HEK293 (cell line): Measurements from ENCODE around the gene ISM1.

Source experiments
- CTCF ChIA-PET: fragments of 350-600 bp; formaldehyde crosslinking; extraction: SDS; loops from one replicate; lab custom pipeline; 2021; ENCODE audit warnings: antibody characterized with exemption; lab: Yijun Ruan, JAX
- POLR2A ChIA-PET: fragments of 300-600 bp; formaldehyde crosslinking; extraction: SDS; loops from one replicate; lab custom pipeline; 2020; ENCODE audit warnings: antibody characterized with exemption, inconsistent platforms; lab: Yijun Ruan, JAX
- H3K27ac ChIP-seq: fragments of 200-500 bp; sonication (Bioruptor generic); 2 replicates; pipeline ENCODE4 v1.5.1; 2014; ENCODE audit warnings: low read depth, low read length, control low read depth, inconsistent platforms; ENCODE audit errors: extremely low read depth
- H3K36me3 ChIP-seq, 2 experiments: fragments of 200-500 bp in 1 of 2; sonication (Bioruptor generic) in 1 of 2; 1 replicate in 1 of 2; 2 replicates in 1 of 2; pipeline ENCODE4 v1.5.1; 2014 to 2017; ENCODE audit warnings: inconsistent platforms in 2 of 2, low read length in 2 of 2; ENCODE audit not compliant: control insufficient read depth in 2 of 2, insufficient read depth in 1 of 2
- H3K4me1 ChIP-seq: fragments of 200-500 bp; sonication (Bioruptor generic); 2 replicates; pipeline ENCODE4 v1.5.1; 2014; ENCODE audit warnings: mild to moderate bottlenecking, low read length, inconsistent platforms; ENCODE audit not compliant: control insufficient read depth, insufficient read depth
- H3K4me3 ChIP-seq: 2 replicates; pipeline ENCODE4 v1.5.1; 2011; ENCODE audit warnings: low read depth, mild to moderate bottlenecking, control low read depth, low read length, moderate library complexity
- H3K9me3 ChIP-seq: fragments of 200-500 bp; sonication (Bioruptor generic); 2 replicates; pipeline ENCODE4 v1.5.1; 2014; ENCODE audit warnings: low read depth, low read length, inconsistent platforms; ENCODE audit not compliant: control insufficient read depth, insufficient read depth
- BCL11B ChIP-seq: fragments of 450-650 bp; formaldehyde crosslinking; IDR thresholded peaks from 2 replicates; pipeline ENCODE4 v1.5.1; 2016; ENCODE audit warnings: low read depth, missing biosample characterization, missing genetic modification characterization
- GLI2 ChIP-seq: fragments of 450-650 bp; formaldehyde crosslinking; IDR thresholded peaks from 2 replicates; pipeline ENCODE4; 2017; ENCODE audit warnings: missing biosample characterization, missing genetic modification characterization, low read depth, borderline replicate concordance
- INSM2 ChIP-seq: fragments of 450-650 bp; formaldehyde crosslinking; IDR thresholded peaks from 2 replicates; pipeline ENCODE4 v1.5.1; 2016; ENCODE audit warnings: missing biosample characterization, missing genetic modification characterization
- REPIN1 ChIP-seq: fragments of 450-650 bp; formaldehyde crosslinking; IDR thresholded peaks from 2 replicates; pipeline ENCODE4 v1.5.1; 2017; ENCODE audit warnings: missing biosample characterization, missing genetic modification characterization, low read depth
- SALL2 ChIP-seq: fragments of 450-650 bp; formaldehyde crosslinking; IDR thresholded peaks from 2 replicates; pipeline ENCODE4 v1.5.0; 2017; ENCODE audit warnings: missing biosample characterization, mild to moderate bottlenecking, missing genetic modification characterization, borderline replicate concordance
- SCRT1 ChIP-seq: fragments of 450-650 bp; formaldehyde crosslinking; IDR thresholded peaks from 2 replicates; pipeline ENCODE4 v1.5.1; 2016; ENCODE audit warnings: missing biosample characterization, missing genetic modification characterization, borderline replicate concordance
- SP2 ChIP-seq: fragments of 450-650 bp; formaldehyde crosslinking; IDR thresholded peaks from 2 replicates; pipeline ENCODE4 v1.5.1; 2016; ENCODE audit warnings: missing biosample characterization, missing genetic modification characterization
- SP3 ChIP-seq: fragments of 450-650 bp; formaldehyde crosslinking; IDR thresholded peaks from 2 replicates; pipeline ENCODE4 v1.5.1; 2016; ENCODE audit warnings: missing biosample characterization, missing genetic modification characterization
- ZBTB10 ChIP-seq: fragments of 450-650 bp; formaldehyde crosslinking; IDR thresholded peaks from 2 replicates; pipeline ENCODE4 v1.5.1; 2016; ENCODE audit warnings: missing biosample characterization, missing genetic modification characterization
- ZBTB20 ChIP-seq: fragments of 450-650 bp; formaldehyde crosslinking; IDR thresholded peaks from 2 replicates; pipeline ENCODE4 v1.5.1; 2016; ENCODE audit warnings: missing biosample characterization, missing genetic modification characterization
- ZBTB8A ChIP-seq: fragments of 450-650 bp; formaldehyde crosslinking; IDR thresholded peaks from 2 replicates; pipeline ENCODE4 v1.5.1; 2016; ENCODE audit warnings: missing biosample characterization, missing genetic modification characterization
- ZIC2 ChIP-seq: fragments of 450-650 bp; formaldehyde crosslinking; IDR thresholded peaks from 2 replicates; pipeline ENCODE4 v1.5.1; 2016; ENCODE audit warnings: missing biosample characterization, missing genetic modification characterization
- ZNF112 ChIP-seq: fragments of 450-650 bp; formaldehyde crosslinking; IDR thresholded peaks from 2 replicates; pipeline ENCODE4 v1.5.0; 2017; ENCODE audit warnings: missing biosample characterization, missing genetic modification characterization
- ZNF132 ChIP-seq: fragments of 450-650 bp; formaldehyde crosslinking; IDR thresholded peaks from 2 replicates; pipeline ENCODE4 v1.5.1; 2017; ENCODE audit warnings: missing biosample characterization, missing genetic modification characterization, borderline replicate concordance
- ZNF157 ChIP-seq: fragments of 450-650 bp; formaldehyde crosslinking; IDR thresholded peaks from 2 replicates; pipeline ENCODE4 v1.5.1; 2016; ENCODE audit warnings: missing biosample characterization, missing genetic modification characterization
- ZNF174 ChIP-seq: fragments of 450-650 bp; formaldehyde crosslinking; IDR thresholded peaks from 2 replicates; pipeline ENCODE4 v1.5.0; 2017; ENCODE audit warnings: missing biosample characterization, mild to moderate bottlenecking, missing genetic modification characterization
- ZNF24 ChIP-seq: fragments of 450-650 bp; formaldehyde crosslinking; IDR thresholded peaks from 2 replicates; pipeline ENCODE4 v1.5.1; 2016; ENCODE audit warnings: missing biosample characterization, missing genetic modification characterization
- ZNF416 ChIP-seq: fragments of 450-650 bp; formaldehyde crosslinking; IDR thresholded peaks from 2 replicates; pipeline ENCODE4 v1.5.1; 2016; ENCODE audit warnings: missing biosample characterization, missing genetic modification characterization
- ZNF473 ChIP-seq: fragments of 450-650 bp; formaldehyde crosslinking; IDR thresholded peaks from 2 replicates; pipeline ENCODE4 v1.5.1; 2017; ENCODE audit warnings: missing biosample characterization, missing genetic modification characterization
- ZNF521 ChIP-seq: fragments of 450-650 bp; formaldehyde crosslinking; IDR thresholded peaks from 2 replicates; pipeline ENCODE4 v1.5.1; 2017; ENCODE audit warnings: missing biosample characterization, mild to moderate bottlenecking, missing genetic modification characterization
- ZNF530 ChIP-seq: fragments of 450-650 bp; formaldehyde crosslinking; IDR thresholded peaks from 2 replicates; pipeline ENCODE4 v1.5.1; 2016; ENCODE audit warnings: low read depth, missing biosample characterization, missing genetic modification characterization
- ZNF544 ChIP-seq: fragments of 450-650 bp; formaldehyde crosslinking; IDR thresholded peaks from 2 replicates; pipeline ENCODE4 v1.5.0; 2017; ENCODE audit warnings: missing biosample characterization, missing genetic modification characterization
- ZNF558 ChIP-seq: fragments of 450-650 bp; formaldehyde crosslinking; IDR thresholded peaks from 2 replicates; pipeline ENCODE4 v1.5.1; 2016; ENCODE audit warnings: missing biosample characterization, missing genetic modification characterization
- ZNF585B ChIP-seq: fragments of 450-650 bp; formaldehyde crosslinking; IDR thresholded peaks from 2 replicates; pipeline ENCODE4 v1.5.1; 2016; ENCODE audit warnings: missing biosample characterization, missing genetic modification characterization
- ZNF670 ChIP-seq: fragments of 450-650 bp; formaldehyde crosslinking; IDR thresholded peaks from 2 replicates; pipeline ENCODE4 v1.5.1; 2016; ENCODE audit warnings: missing biosample characterization, missing genetic modification characterization, low read depth
- ZNF747 ChIP-seq: fragments of 450-650 bp; formaldehyde crosslinking; IDR thresholded peaks from 2 replicates; pipeline ENCODE4 v1.5.1; 2016; ENCODE audit warnings: missing biosample characterization, missing genetic modification characterization
- ZNF768 ChIP-seq: fragments of 450-650 bp; formaldehyde crosslinking; IDR thresholded peaks from 2 replicates; pipeline ENCODE4 v1.5.1; 2018; ENCODE audit warnings: missing biosample characterization, mild to moderate bottlenecking, missing genetic modification characterization
- ZSCAN16 ChIP-seq: fragments of 450-650 bp; formaldehyde crosslinking; IDR thresholded peaks from 2 replicates; pipeline ENCODE4 v1.5.1; 2016; ENCODE audit warnings: missing biosample characterization, missing genetic modification characterization
- TF ChIP-seq, protein P1 (sequence below): fragments of 450-650 bp; formaldehyde crosslinking; optimal IDR thresholded peaks from 2 replicates; pipeline ENCODE3; 2016; ENCODE audit warnings: missing biosample characterization, mild to moderate bottlenecking, missing genetic modification characterization

ISM1 gene

DNA sequence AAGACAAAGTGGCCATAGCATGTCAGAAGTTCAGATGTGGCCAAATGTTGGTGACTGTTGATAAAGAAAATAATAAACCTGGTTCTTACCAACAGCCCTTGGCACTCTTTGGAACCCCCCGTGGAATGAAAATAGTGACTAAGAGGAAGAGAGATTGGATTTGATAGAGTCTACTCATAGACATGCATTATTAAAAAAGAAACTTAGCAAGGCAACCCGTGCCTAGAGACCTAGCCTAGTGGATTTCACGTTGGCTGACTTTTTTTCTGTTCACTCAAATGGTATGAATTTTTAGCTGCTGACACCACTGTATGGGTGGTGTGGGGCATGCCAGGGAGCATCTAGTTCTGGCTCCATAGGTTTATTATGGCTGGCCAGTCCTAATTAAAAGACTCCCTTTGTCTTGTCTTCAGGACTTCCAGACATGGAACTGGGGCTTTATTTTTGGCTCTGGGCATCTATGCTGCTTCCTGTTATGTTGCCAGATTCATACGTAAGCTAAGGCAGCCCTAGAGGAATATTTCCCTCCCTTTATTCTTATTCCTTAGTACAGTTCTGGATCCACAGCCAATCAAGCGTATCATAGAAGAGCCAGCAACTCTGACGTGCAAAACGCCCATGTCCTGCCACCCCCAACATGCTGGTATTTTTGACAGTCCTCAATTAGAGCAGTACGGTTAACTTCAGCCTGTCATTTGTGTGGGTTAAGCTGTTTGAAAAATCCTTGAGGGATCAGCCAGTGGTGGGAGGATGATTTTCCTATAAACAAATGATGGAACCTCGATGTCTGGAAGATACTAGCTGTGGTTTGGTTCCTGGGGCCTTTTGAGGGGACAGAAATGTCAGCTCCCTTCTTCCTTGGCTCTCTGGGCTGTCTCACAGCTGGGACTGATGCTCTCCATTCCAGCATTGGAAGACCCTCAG lies 127.5 kb downstream of the ISM1 start:
- no peak overlapping the region for H3K4me3 ChIP-seq
- H3K9me3 ChIP-seq, result no peaks in the 10 kb centered on the region
- H3K36me3 ChIP-seq, result no peaks in the 10 kb centered on the region
- ChIA-PET POLR2A (no interaction called here), CTCF (interaction anchor here (0.6 to 1.2 kb wide), 2 partner anchors 197 to 472 kb away, joined by 3 read pairs; no protein-coding TSS in a partner anchor)
- TF ChIP-seq GLI2 (tag by site-specific recombination) (no peak), ZBTB20 (tag by site-specific recombination) (no peak), ZNF24 (tag by site-specific recombination) (no peak), SALL2 (tag by site-specific recombination) (no peak), SP2 (tag by site-specific recombination) (no peak), ZNF747 (no peak), ZNF132 (no peak), ZNF768 (tag by site-specific recombination) (no peak), ZNF670 (no peak), ZBTB8A (tag by site-specific recombination) (no peak), SP3 (no peak), ZNF521 (tag by site-specific recombination) (no peak), INSM2 (no peak), ZNF416 (no peak)
- TF ChIP-seq, all 188 proteins: peak for 0
- Histone ChIP-seq H3K4me1 (no peaks in the 10 kb centered on the region), H3K27ac (no peak overlapping the region)

- H3K4me3 ChIP-seq, result no peak overlapping the region
- H3K27ac ChIP-seq, result no peak overlapping the region
- H3K4me1 ChIP-seq, result no peaks in the 10 kb centered on the region
- CTCF ChIA-PET, result interaction anchor here (1.2 kb wide), 1 partner anchor 196 kb away, joined by 3 read pairs; no protein-coding TSS in a partner anchor
- TF ChIP-seq ZNF174, result no peak
- TF ChIP-seq ZNF157 (tag by site-specific recombination), result no peak
- TF ChIP-seq ZSCAN16 (tag by site-specific recombination), result no peak
- TF ChIP-seq ZIC2 (tag by site-specific recombination), result no peak
- TF ChIP-seq ZNF585B (tag by site-specific recombination), result no peak
- TF ChIP-seq ZNF558 (tag by site-specific recombination), result no peak
- TF ChIP-seq ZNF544 (tag by site-specific recombination), result no peak
- no peak for TF ChIP-seq REPIN1 (tag by site-specific recombination)
- no peak for TF ChIP-seq ZNF112 (tag by site-specific recombination)
- TF ChIP-seq ZBTB10, result no peak
- TF ChIP-seq, protein P1, sequence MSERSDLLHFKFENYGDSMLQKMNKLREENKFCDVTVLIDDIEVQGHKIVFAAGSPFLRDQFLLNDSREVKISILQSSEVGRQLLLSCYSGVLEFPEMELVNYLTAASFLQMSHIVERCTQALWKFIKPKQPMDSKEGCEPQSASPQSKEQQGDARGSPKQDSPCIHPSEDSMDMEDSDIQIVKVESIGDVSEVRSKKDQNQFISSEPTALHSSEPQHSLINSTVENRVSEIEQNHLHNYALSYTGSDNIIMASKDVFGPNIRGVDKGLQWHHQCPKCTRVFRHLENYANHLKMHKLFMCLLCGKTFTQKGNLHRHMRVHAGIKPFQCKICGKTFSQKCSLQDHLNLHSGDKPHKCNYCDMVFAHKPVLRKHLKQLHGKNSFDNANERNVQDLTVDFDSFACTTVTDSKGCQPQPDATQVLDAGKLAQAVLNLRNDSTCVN (tag by site-specific recombination), result no peak
- no peak for TF ChIP-seq SCRT1 (tag by site-specific recombination)
- TF ChIP-seq ZNF530 (tag by site-specific recombination), result no peak
- TF ChIP-seq BCL11B (tag by site-specific recombination), result no peak
- no peak for TF ChIP-seq ZNF473
- H3K9me3 ChIP-seq, result no peaks in the 10 kb centered on the region
- POLR2A ChIA-PET, result no interaction called here
- H3K36me3 ChIP-seq, result no peaks in the 10 kb centered on the region
Observed at GRCh38 chr20:13349235-13349604, 128.1 kb downstream of the ISM1 start.
